Suprapubic skin (tissue), 4 donors: Measurements from ENCODE around the gene NOTCH2. TPM values are rescaled to one million over a fixed set of nuclear protein-coding genes. Genes with fewer than 3 reads are reported as not detected.

Experiments used
- DNase-seq, 2 donors: peaks; one replicate each; pipeline ENCODE4 v3.0.0-alpha.2; 2019; ENCODE audit warnings: low spot score in 2 of 2
- H3K27ac ChIP-seq: fragments of 200-600 bp; sonication (generic); one replicate; pipeline ENCODE4 v1.5.1; 2019
- H3K27me3 ChIP-seq: fragments of 200-600 bp; sonication (generic); one replicate; pipeline ENCODE4 v1.5.1; 2019
- H3K36me3 ChIP-seq: fragments of 200-600 bp; sonication (generic); one replicate; pipeline ENCODE4 v1.5.1; 2019
- H3K4me1 ChIP-seq: fragments of 200-600 bp; sonication (generic); one replicate; pipeline ENCODE4 v1.5.1; 2019
- H3K4me3 ChIP-seq: fragments of 200-600 bp; sonication (generic); one replicate; pipeline ENCODE4 v1.5.1; 2019; ENCODE audit warnings: mild to moderate bottlenecking
- H3K9me3 ChIP-seq: fragments of 200-600 bp; sonication (generic); one replicate; pipeline ENCODE4 v1.5.1; 2019
- CTCF ChIP-seq, 2 donors: fragments of 200-600 bp in 1 of 2; fragments of 450-650 bp in 1 of 2; sonication (generic) in 1 of 2; IDR thresholded peaks; one replicate each; pipeline ENCODE4 v1.5.1; 2016 to 2019; ENCODE audit warnings: antibody characterized with exemption in 2 of 2, mild to moderate bottlenecking in 1 of 2, moderate library complexity in 1 of 2
- EP300 ChIP-seq: sonication (generic); formaldehyde crosslinking; IDR thresholded peaks from one replicate; pipeline ENCODE4 v1.6.1; 2017; ENCODE audit warnings: antibody characterized with exemption
- POLR2A ChIP-seq, 2 donors: fragments of 450-650 bp; IDR thresholded peaks; one replicate each; pipeline ENCODE4 v1.6.1; 2017; ENCODE audit warnings: antibody characterized with exemption in 2 of 2, mild to moderate bottlenecking in 2 of 2, moderate library complexity in 2 of 2
- POLR2AphosphoS5 ChIP-seq, 3 donors: sonication (generic); formaldehyde crosslinking; IDR thresholded peaks; one replicate each; pipeline ENCODE4 v1.6.1; 2017; ENCODE audit warnings: antibody characterized with exemption in 3 of 3
- WGBS: methylation state at CpG from one replicate; pipeline ENCODE4 v1.1.5; 2018; 5-methylcytosine and 5-hydroxymethylcytosine counted together
- total RNA-seq, 4 donors: library from RNA; depleted of rRNA; stranded (reverse); fragments of >200 nt; gene quantifications; one replicate each; pipeline ENCODE4 v1.1.0, GENCODE V29; 2016

Gene NOTCH2
- total RNA-seq, 4 donors from 2014 or later: 120 to 167 (median 154) TPM

- H3K4me1 ChIP-seq: no peaks in the 10 kb centered on the region
- WGBS: 77% methylated on average over 5 of the region's 5 CpGs
- H3K9me3 ChIP-seq: no peaks in the 10 kb centered on the region
- no peak overlapping the region for H3K4me3 ChIP-seq
- no peaks in the 10 kb centered on the region for H3K27me3 ChIP-seq
- no peak overlapping the region for H3K27ac ChIP-seq
- TF ChIP-seq POLR2A (IDR thresholded peaks at IDR 0.05): no peak
- TF ChIP-seq EP300: no peak
- no peak for TF ChIP-seq POLR2AphosphoS5 (IDR thresholded peaks at IDR 0.05)
- TF ChIP-seq CTCF (IDR thresholded peaks at IDR 0.05): no peak
- DNase-seq: no peak
- peaks cover 86% of the 10 kb centered on the region for H3K36me3 ChIP-seq
Observed at GRCh38 chr1:119917304-119918055, 152.0 kb downstream of the NOTCH2 start.

- Histone ChIP-seq H3K4me1 (no peaks in the 10 kb centered on the region), H3K4me3 (no peak overlapping the region), H3K9me3 (no peaks in the 10 kb centered on the region), H3K27me3 (no peaks in the 10 kb centered on the region), H3K27ac (no peak overlapping the region), H3K36me3 (peaks cover 68% of the 10 kb centered on the region)
- TF ChIP-seq POLR2AphosphoS5 (IDR thresholded peaks at IDR 0.05) (no peak), POLR2A (IDR thresholded peaks at IDR 0.05) (no peak), CTCF (IDR thresholded peaks at IDR 0.05) (no peak), EP300 (no peak)
- DNase-seq: no peak
- WGBS: 90% methylated on average over 4 of the region's 6 CpGs
Observed at GRCh38 chr1:119915517-119915916, 153.9 kb downstream of the NOTCH2 start.

GRCh38 chr1:119914071-119914470 is 155.4 kb downstream of the NOTCH2 start:
- Histone ChIP-seq H3K36me3 (peaks cover 56% of the 10 kb centered on the region), H3K27ac (no peak overlapping the region)
- 40% methylated on average over 1 of the region's 1 CpG for WGBS

GRCh38 chr1:119912963-119913362 is 156.5 kb downstream of the NOTCH2 start:
- Histone ChIP-seq H3K4me1 (no peaks in the 10 kb centered on the region), H3K27me3 (no peaks in the 10 kb centered on the region), H3K4me3 (no peak overlapping the region), H3K36me3 (peaks cover 45% of the 10 kb centered on the region), H3K9me3 (no peaks in the 10 kb centered on the region), H3K27ac (no peak overlapping the region)
- TF ChIP-seq POLR2A (IDR thresholded peaks at IDR 0.05) (no peak), CTCF (IDR thresholded peaks at IDR 0.05) (no peak), POLR2AphosphoS5 (IDR thresholded peaks at IDR 0.05) (no peak), EP300 (no peak)
- DNase-seq: no peak
- WGBS: 93% methylated on average over 3 of the region's 3 CpGs

More at GRCh38 chr1:119914071-119914470, 155.4 kb downstream of the NOTCH2 start:
- TF ChIP-seq POLR2A (IDR thresholded peaks at IDR 0.05) (no peak), CTCF (IDR thresholded peaks at IDR 0.05) (no peak)
- no peaks in the 10 kb centered on the region for H3K4me1 ChIP-seq
- no peaks in the 10 kb centered on the region for H3K9me3 ChIP-seq
- no peaks in the 10 kb centered on the region for H3K27me3 ChIP-seq
- H3K4me3 ChIP-seq: no peak overlapping the region
- no peak for DNase-seq

- Histone ChIP-seq H3K27ac (no peak overlapping the region), H3K27me3 (no peaks in the 10 kb centered on the region), H3K4me3 (no peak overlapping the region), H3K4me1 (no peaks in the 10 kb centered on the region), H3K36me3 (peaks cover 33% of the 10 kb centered on the region), H3K9me3 (no peaks in the 10 kb centered on the region)
- no peak for DNase-seq
- no peak for TF ChIP-seq POLR2AphosphoS5 (IDR thresholded peaks at IDR 0.05)
- TF ChIP-seq CTCF (IDR thresholded peaks at IDR 0.05): no peak
- TF ChIP-seq EP300: no peak
- no peak for TF ChIP-seq POLR2A (IDR thresholded peaks at IDR 0.05)
- 94% methylated on average over 2 of the region's 2 CpGs for WGBS
Observed at GRCh38 chr1:119911775-119912174, 157.7 kb downstream of the NOTCH2 start.
